Endothelial cell of umbilical vein (primary cell): ENCODE measurements around the gene COX8A. TPM values are rescaled to one million over a fixed set of nuclear protein-coding genes. Genes with fewer than 3 reads are reported as not detected.

Experiments
- BruUV-seq: library from RNA; stranded (reverse); fragments of 400-500 nt; replicated peaks from 2 replicates; lab custom pipeline; 2021; lab: Mats Ljungman, UMichigan
- CTCF ChIA-PET: fragments of 300-600, 350-600 bp; sonication (Branson Sonifier 250); formaldehyde crosslinking; loops from one replicate; lab custom pipeline; 2021; ENCODE audit warnings: antibody characterized with exemption, inconsistent platforms; lab: Charles Lee
- POLR2A ChIA-PET: fragments of 300-600, 350-600 bp; sonication (Branson Sonifier 250); formaldehyde crosslinking; loops from one replicate; lab custom pipeline; 2021; ENCODE audit warnings: antibody characterized with exemption, inconsistent platforms; lab: Charles Lee
- DNase-seq: peaks from one replicate; pipeline ENCODE4 v3.0.0-alpha.2; 2011; ENCODE audit warnings: low read depth, low spot score
- FAIRE-seq: peaks from 2 replicates; lab custom pipeline; 2011; peaks lifted over from hg19 to GRCh38; lab: Jason Lieb, UNC
- H2AFZ ChIP-seq: 2 replicates; pipeline ENCODE4 v1.6.0; 2012; ENCODE audit warnings: low read depth, low read length, control low read depth, inconsistent platforms
- H3K27ac ChIP-seq: 2 replicates; pipeline ENCODE4 v1.5.1; 2011; ENCODE audit warnings: low read depth, mild to moderate bottlenecking, control low read depth, low read length, moderate library complexity; ENCODE audit not compliant: insufficient read depth
- H3K27me3 ChIP-seq, 2 experiments: 2 replicates each; pipeline versions ENCODE4 v1.6.0 to v1.6.1; 2011; ENCODE audit warnings: low read length in 2 of 2, mixed read lengths in 1 of 2; ENCODE audit not compliant: control insufficient read depth in 2 of 2, insufficient read depth in 2 of 2
- H3K36me3 ChIP-seq, 2 experiments: 2 replicates in 1 of 2; 3 replicates in 1 of 2; pipeline ENCODE4 v1.5.1; 2011; ENCODE audit warnings: low read length in 2 of 2, mild to moderate bottlenecking in 1 of 2, moderate library complexity in 1 of 2; ENCODE audit not compliant: control insufficient read depth in 2 of 2, insufficient read depth in 2 of 2; ENCODE audit errors: extremely low read depth in 1 of 2
- H3K4me1 ChIP-seq: 3 replicates; pipeline ENCODE4 v1.5.1; 2011; ENCODE audit warnings: mild to moderate bottlenecking, low read length; ENCODE audit not compliant: control insufficient read depth, insufficient read depth; ENCODE audit errors: extremely low read depth
- H3K4me2 ChIP-seq: 2 replicates; pipeline ENCODE4 v1.6.1; 2011; ENCODE audit warnings: low read length, control low read depth, mixed read lengths; ENCODE audit not compliant: insufficient read depth
- H3K4me3 ChIP-seq, 3 experiments: fragments of 200-600 bp in 1 of 3; sonication (generic), shearing (Covaris generic) in 1 of 3; replicated peaks in 1 of 3; 2 replicates each; pipeline ENCODE4 v1.5.1; 2011 to 2016; ENCODE audit warnings: control low read depth in 3 of 3, low read length in 3 of 3, mild to moderate bottlenecking in 2 of 3, inconsistent platforms in 1 of 3, low read depth in 1 of 3, moderate library complexity in 1 of 3; ENCODE audit not compliant: insufficient read depth in 1 of 3
- H3K79me2 ChIP-seq: 2 replicates; pipeline ENCODE4 v1.6.0; 2012; ENCODE audit warnings: low read length, inconsistent platforms; ENCODE audit not compliant: control insufficient read depth, insufficient read depth
- H3K9ac ChIP-seq: replicated peaks from 2 replicates; pipeline ENCODE3; 2011; ENCODE audit warnings: low read length, control low read depth; ENCODE audit not compliant: insufficient read depth; ENCODE audit errors: extremely low read depth
- H3K9me1 ChIP-seq: replicated peaks from 3 replicates; pipeline ENCODE4 v1.6.0; 2011; ENCODE audit warnings: mild to moderate bottlenecking, low read length; ENCODE audit not compliant: control insufficient read depth, insufficient read depth; ENCODE audit errors: extremely low read depth
- H3K9me3 ChIP-seq: replicated peaks from 2 replicates; pipeline ENCODE4 v1.5.1; 2012; ENCODE audit warnings: low read length, inconsistent platforms; ENCODE audit not compliant: control insufficient read depth, insufficient read depth
- H4K20me1 ChIP-seq: replicated peaks from 2 replicates; pipeline ENCODE3; 2011; ENCODE audit warnings: mild to moderate bottlenecking, low read length; ENCODE audit not compliant: control insufficient read depth, insufficient read depth; ENCODE audit errors: extremely low read depth
- CTCF ChIP-seq, 2 donors: IDR thresholded peaks; 1 replicate in 1 of 2; 2 replicates in 1 of 2; pipeline ENCODE4 v1.5.1; 2011; ENCODE audit warnings: low read length in 2 of 2, mild to moderate bottlenecking in 2 of 2, moderate library complexity in 2 of 2, control low read depth in 1 of 2, inconsistent platforms in 1 of 2, low read depth in 1 of 2; ENCODE audit not compliant: insufficient read depth in 1 of 2; ENCODE audit errors: extremely low read depth in 1 of 2
- EZH2 ChIP-seq: IDR thresholded peaks from 2 replicates; pipeline ENCODE4 v1.6.1; 2012; ENCODE audit warnings: borderline replicate concordance, low read depth, mild to moderate bottlenecking, moderate library complexity, low read length, inconsistent platforms; ENCODE audit not compliant: severe bottlenecking
- FOS ChIP-seq: IDR thresholded peaks from 2 replicates; pipeline ENCODE4 v1.6.1; 2011; ENCODE audit warnings: mild to moderate bottlenecking, low read length, moderate library complexity, borderline replicate concordance; ENCODE audit not compliant: insufficient read depth
- GATA2 ChIP-seq: IDR thresholded peaks from 2 replicates; pipeline ENCODE4 v1.7.0; 2011; ENCODE audit warnings: low read depth, mild to moderate bottlenecking, moderate library complexity, mixed read lengths, low read length; ENCODE audit not compliant: insufficient read length, insufficient read depth
- JUN ChIP-seq: IDR thresholded peaks from 2 replicates; pipeline ENCODE4 v1.6.1; 2011; ENCODE audit warnings: borderline replicate concordance, low read depth; ENCODE audit not compliant: insufficient read length, insufficient read depth
- MAX ChIP-seq: IDR thresholded peaks from 2 replicates; pipeline ENCODE4 v1.6.1; 2011; ENCODE audit not compliant: insufficient read depth, insufficient read length
- MYC ChIP-seq: IDR thresholded peaks from one replicate; pipeline ENCODE4 v1.6.1; 2011; ENCODE audit warnings: mild to moderate bottlenecking, low read depth, low read length
- POLR2A ChIP-seq: IDR thresholded peaks from 2 replicates; pipeline ENCODE4 v1.6.1; 2012; ENCODE audit warnings: low read depth, mild to moderate bottlenecking, control low read depth, low read length
- POLR2AphosphoS5 ChIP-seq: IDR thresholded peaks from 2 replicates; pipeline ENCODE4 v1.6.1; 2012; ENCODE audit warnings: low read depth, mild to moderate bottlenecking, control low read depth, low read length, moderate library complexity; ENCODE audit not compliant: insufficient read depth
- dilution Hi-C: fragments of 300-500 bp; cut with MboI; formaldehyde crosslinking; loops from one replicate; pipeline ENCODE4 v1.15.0; 2019; ENCODE audit warnings: low sequenced_read_pairs; ENCODE audit not compliant: extremely low pct_ligation_motif_present
- intact Hi-C: fragments of 100-400 bp; cut with micrococcal nuclease; formaldehyde crosslinking; loops from one replicate; pipeline ENCODE4 v1.10.0; 2022
- polyA plus RNA-seq, 4 experiments: library from polyadenylated mRNA; depleted of rRNA in 3 of 4; stranded (reverse) in 3 of 4; unstranded in 1 of 4; fragments of >200 nt; gene quantifications; 2 replicates each; pipeline versions ENCODE4 v1.2.1 to v1.2.3, GENCODE V29; 2011 to 2012; ENCODE audit warnings: missing spikeins in 1 of 4
- total RNA-seq: library from RNA; stranded (reverse); gene quantifications from 2 replicates; pipeline ENCODE4 v1.2.3, GENCODE V29; 2021

The COX8A gene
- total and polyA plus RNA-seq, 2 donors (not counting 3 experiments of a cell fraction or from before 2014, with no cell fraction given), result 339 to 930 TPM

GRCh38 chr11:64023712-64024710 is 49.6 kb downstream of the COX8A start:
- no TSS peak for BruUV-seq
- DNase-seq (no peak), FAIRE-seq (no peak)
- Histone ChIP-seq H4K20me1 (no peaks in the 10 kb centered on the region), H3K4me3 (no peak overlapping the region), H2AFZ (no peak overlapping the region), H3K36me3 (no peaks in the 10 kb centered on the region), H3K9ac (no peak overlapping the region), H3K27ac (no peak overlapping the region), H3K4me1 (no peaks in the 10 kb centered on the region), H3K9me3 (no peaks in the 10 kb centered on the region), H3K27me3 (no peaks in the 10 kb centered on the region), H3K79me2 (no peaks in the 10 kb centered on the region), H3K4me2 (no peak overlapping the region), H3K9me1 (no peaks in the 10 kb centered on the region)
- POLR2A ChIA-PET, result no interaction called here
- dilution Hi-C loops (no loop called here), intact Hi-C loops (no loop called here)
- CTCF ChIA-PET, result interaction anchor here (1.2 to 1.7 kb wide), 4 partner anchors 9 to 129 kb away, joined by 3 to 5 read pairs (median 4); no protein-coding TSS in a partner anchor
- no peak for TF ChIP-seq MAX
- TF ChIP-seq POLR2A, result no peak
- no peak for TF ChIP-seq MYC
- TF ChIP-seq EZH2, result no peak
- no peak for TF ChIP-seq JUN
- no peak for TF ChIP-seq FOS
- TF ChIP-seq CTCF (IDR thresholded peaks at IDR 0.05; ENCODE audit: extremely low read depth in 1 of 2, insufficient read depth in 1 of 2, low read depth in 1 of 2, low read length in 2 of 2), result no peak
- no peak for TF ChIP-seq POLR2AphosphoS5
- TF ChIP-seq GATA2, result no peak
